ENCODE data around the gene CRELD2.
"Not testable (repeated sequence)": the region's sequence is repeated elsewhere in the genome, so short reads cannot be mapped to it uniquely, and the experiment has no call there.

The CRELD2 gene

GRCh38 chr22:49942565-49943404 is 24.4 kb downstream of the CRELD2 start:
- FAIRE-seq, result no peak
- TF ChIP-seq SPI1 (IDR thresholded peaks at IDR 0.05; ENCODE audit: low read depth, low read length) (no peak), PAX5 (IDR thresholded peaks at IDR 0.05; ENCODE audit: insufficient read depth, low read length, severe bottlenecking) (no peak), POU2F2 (IDR thresholded peaks at IDR 0.05; ENCODE audit: low read depth, low read length) (no peak), POLR2A (IDR thresholded peaks at IDR 0.05; ENCODE audit: low read depth, low read length) (no peak)

GRCh38 chr22:49943405-49943765 is 25.0 kb downstream of the CRELD2 start:
- no peak for DNase-seq (ENCODE audit: insufficient read length, low spot score)
- TF ChIP-seq POLR2A (IDR thresholded peaks at IDR 0.05; ENCODE audit: low read depth, low read length) (no peak), PAX5 (IDR thresholded peaks at IDR 0.05; ENCODE audit: insufficient read depth, low read length, severe bottlenecking) (no peak), SPI1 (IDR thresholded peaks at IDR 0.05; ENCODE audit: low read depth, low read length) (no peak), POLR2AphosphoS5 (IDR thresholded peaks at IDR 0.05; ENCODE audit: low read depth, low read length) (no peak), TAF1 (IDR thresholded peaks at IDR 0.05; ENCODE audit: low read depth, low read length) (no peak), POU2F2 (IDR thresholded peaks at IDR 0.05; ENCODE audit: low read depth, low read length) (no peak)
- no peak for FAIRE-seq

More at GRCh38 chr22:49942565-49943404, 24.4 kb downstream of the CRELD2 start:
- DNase-seq (ENCODE audit: insufficient read length, low spot score), result no peak

GRCh38 chr22:49943771-49944398 is 25.5 kb downstream of the CRELD2 start:
- DNase-seq (ENCODE audit: insufficient read length, low spot score), result no peak
- no peak for FAIRE-seq
- TF ChIP-seq SPI1 (IDR thresholded peaks at IDR 0.05; ENCODE audit: low read depth, low read length) (no peak), PAX5 (IDR thresholded peaks at IDR 0.05; ENCODE audit: insufficient read depth, low read length, severe bottlenecking) (no peak), POLR2AphosphoS5 (IDR thresholded peaks at IDR 0.05; ENCODE audit: low read depth, low read length) (no peak), POLR2A (IDR thresholded peaks at IDR 0.05; ENCODE audit: low read depth, low read length) (no peak), TAF1 (IDR thresholded peaks at IDR 0.05; ENCODE audit: low read depth, low read length) (no peak), POU2F2 (IDR thresholded peaks at IDR 0.05; ENCODE audit: low read depth, low read length) (no peak)

GRCh38 chr22:49944399-49944891 is 26.0 kb downstream of the CRELD2 start:
- FAIRE-seq (no peak), DNase-seq (ENCODE audit: insufficient read length, low spot score) (no peak)
- TF ChIP-seq TAF1 (IDR thresholded peaks at IDR 0.05; ENCODE audit: low read depth, low read length) (no peak), SPI1 (IDR thresholded peaks at IDR 0.05; ENCODE audit: low read depth, low read length) (no peak), POLR2AphosphoS5 (IDR thresholded peaks at IDR 0.05; ENCODE audit: low read depth, low read length) (no peak), PAX5 (IDR thresholded peaks at IDR 0.05; ENCODE audit: insufficient read depth, low read length, severe bottlenecking) (no peak), POU2F2 (IDR thresholded peaks at IDR 0.05; ENCODE audit: low read depth, low read length) (no peak), POLR2A (IDR thresholded peaks at IDR 0.05; ENCODE audit: low read depth, low read length) (no peak)

GRCh38 chr22:49945042-49945794 is 26.8 kb downstream of the CRELD2 start:
- not testable (repeated sequence) for FAIRE-seq; DNase-seq (ENCODE audit: insufficient read length, low spot score)

GRCh38 chr22:49946612-49947295 is 28.3 kb downstream of the CRELD2 start:
- DNase-seq (ENCODE audit: insufficient read length, low spot score) (no peak), FAIRE-seq (no peak)
- TF ChIP-seq POU2F2 (IDR thresholded peaks at IDR 0.05; ENCODE audit: low read depth, low read length) (no peak), POLR2AphosphoS5 (IDR thresholded peaks at IDR 0.05; ENCODE audit: low read depth, low read length) (no peak), SPI1 (IDR thresholded peaks at IDR 0.05; ENCODE audit: low read depth, low read length) (no peak), POLR2A (IDR thresholded peaks at IDR 0.05; ENCODE audit: low read depth, low read length) (no peak), PAX5 (IDR thresholded peaks at IDR 0.05; ENCODE audit: insufficient read depth, low read length, severe bottlenecking) (no peak), TAF1 (IDR thresholded peaks at IDR 0.05; ENCODE audit: low read depth, low read length) (no peak)

GRCh38 chr22:49947296-49947622 is 28.8 kb downstream of the CRELD2 start:
- TF ChIP-seq POLR2AphosphoS5 (IDR thresholded peaks at IDR 0.05; ENCODE audit: low read depth, low read length) (no peak), TAF1 (IDR thresholded peaks at IDR 0.05; ENCODE audit: low read depth, low read length) (no peak), SPI1 (IDR thresholded peaks at IDR 0.05; ENCODE audit: low read depth, low read length) (no peak), POLR2A (IDR thresholded peaks at IDR 0.05; ENCODE audit: low read depth, low read length) (no peak)
- DNase-seq (ENCODE audit: insufficient read length, low spot score) (no peak), FAIRE-seq (no peak)

- TF ChIP-seq POU2F2 (IDR thresholded peaks at IDR 0.05; ENCODE audit: low read depth, low read length), result no peak
- TF ChIP-seq TAF1 (IDR thresholded peaks at IDR 0.05; ENCODE audit: low read depth, low read length), result no peak
- no peak for TF ChIP-seq SPI1 (IDR thresholded peaks at IDR 0.05; ENCODE audit: low read depth, low read length)
- DNase-seq (ENCODE audit: insufficient read length, low spot score) (no peak), FAIRE-seq (no peak)
Observed at GRCh38 chr22:49948116-49948957, 29.9 kb downstream of the CRELD2 start.

All from GM12891 (cell line).